ENCODE measurements around the gene GRK7.

- no peak for TF ChIP-seq POLR2A (IDR thresholded peaks at IDR 0.05)
- no peak for TF ChIP-seq CTCF (IDR thresholded peaks at IDR 0.05)
Measured at GRCh38 chr3:141724186-141724585, 39.0 kb upstream of the GRK7 start.

All from uterus (tissue), 2 donors.